ENCODE measurements around the gene TP63. TPM values are rescaled to one million over a fixed set of nuclear protein-coding genes. Genes with fewer than 3 reads are reported as not detected.

Gene TP63
- total RNA-seq, 1 experiment from 2014 or later = 3.6 TPM

DNA sequence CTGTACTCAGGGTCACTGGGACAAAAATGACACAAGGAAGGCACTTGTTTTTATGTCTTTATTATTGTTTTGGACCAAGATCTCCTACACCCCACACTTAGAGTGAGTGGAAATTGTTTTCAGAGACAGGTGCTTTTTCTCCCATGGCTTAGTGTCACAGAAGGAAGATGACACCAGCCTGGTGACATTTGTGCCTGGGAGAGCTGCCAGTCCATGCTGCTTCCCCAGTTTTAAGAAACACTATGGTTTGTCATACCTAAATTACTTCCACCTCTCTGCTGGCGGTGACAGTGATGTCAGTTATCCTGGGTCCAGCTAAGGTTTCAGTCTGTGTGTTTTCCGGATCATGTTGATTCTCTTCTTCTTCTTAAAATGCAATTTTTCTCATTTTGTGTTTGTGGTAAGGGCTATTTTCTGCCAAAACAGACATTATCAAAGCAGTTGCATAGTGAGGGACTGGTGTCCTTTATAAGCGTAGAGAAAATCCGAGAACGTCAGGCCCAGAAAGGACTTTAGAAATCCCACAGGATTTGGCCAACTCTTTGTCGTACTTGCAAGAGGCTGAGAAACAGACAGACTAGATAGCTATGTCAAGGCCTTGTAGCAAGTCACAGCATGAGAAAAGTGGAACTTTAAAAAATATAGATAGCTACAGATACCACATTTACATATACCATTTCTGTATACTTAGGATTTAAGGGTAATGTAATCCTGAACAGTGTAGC lies 149.5 kb downstream of the TP63 start:
- no peaks in the 10 kb centered on the region for H3K79me2 ChIP-seq (ENCODE audit: low read depth)
- H2AFZ ChIP-seq = no peak overlapping the region
- ChIA-PET POLR2A (ENCODE audit: unreplicated experiment) (no interaction called here), CTCF (no interaction called here)
- peaks cover 36% of the 10 kb centered on the region for H3K9me3 ChIP-seq (ENCODE audit: insufficient read depth, low read depth)
- intact Hi-C loops (cut with micrococcal nuclease; ENCODE audit: unreplicated experiment) = no loop called here
- TF ChIP-seq CTCF (conservative IDR thresholded peaks at IDR 0.05) (no peak), EZH2 (IDR thresholded peaks at IDR 0.05; ENCODE audit: low read depth) (no peak)
- no peak overlapping the region for H3K4me3 ChIP-seq
- H3K36me3 ChIP-seq (ENCODE audit: low read depth) = 0 out of 2 replicates have a peak, but pooled peaks cover 4% of the 10 kb centered on the region
- no peak overlapping the region for H3K4me2 ChIP-seq
- no peaks in the 10 kb centered on the region for H3F3A ChIP-seq (ENCODE audit: insufficient read depth, low read depth)
- H4K20me1 ChIP-seq (ENCODE audit: insufficient read depth) = no peaks in the 10 kb centered on the region
- no TSS peak for BruUV-seq (replicated peaks)
- no peak for DNase-seq
- no peaks in the 10 kb centered on the region for H3K27me3 ChIP-seq (ENCODE audit: insufficient read depth, low read depth)
- H3K4me1 ChIP-seq (replicated peaks; ENCODE audit: insufficient read depth) = peaks cover 14% of the 10 kb centered on the region
- no peaks in the 10 kb centered on the region for H3K9me2 ChIP-seq (ENCODE audit: insufficient read depth)
- no peak overlapping the region for H3K27ac ChIP-seq

GRCh38 chr3:189781415-189781814 lies 150.2 kb downstream of the TP63 start:
- 0 out of 2 replicates have a peak overlapping the region, but pooled peaks have one; percentile 8 for H2AFZ ChIP-seq
- no peak for DNase-seq

GRCh38 chr3:189786479-189787064 lies 155.4 kb downstream of the TP63 start:
- no peaks in the 10 kb centered on the region for H3K36me3 ChIP-seq (ENCODE audit: low read depth)
- H3K9me3 ChIP-seq (ENCODE audit: insufficient read depth, low read depth) = peaks cover 27% of the 10 kb centered on the region
- H3F3A ChIP-seq (ENCODE audit: insufficient read depth, low read depth) = no peaks in the 10 kb centered on the region
- no TSS peak for BruUV-seq (replicated peaks)
- H3K4me2 ChIP-seq = no peak overlapping the region
- no peaks in the 10 kb centered on the region for H3K27me3 ChIP-seq (ENCODE audit: insufficient read depth, low read depth)
- no peaks in the 10 kb centered on the region for H3K79me2 ChIP-seq (ENCODE audit: low read depth)
- ChIA-PET CTCF (no interaction called here), POLR2A (ENCODE audit: unreplicated experiment) (no interaction called here)
- H3K27ac ChIP-seq = no peak overlapping the region
- DNase-seq = no peak
- no peaks in the 10 kb centered on the region for H3K4me1 ChIP-seq (replicated peaks; ENCODE audit: insufficient read depth)
- intact Hi-C loops (cut with micrococcal nuclease; ENCODE audit: unreplicated experiment) = no loop called here
- H3K4me3 ChIP-seq = no peak overlapping the region
- no peaks in the 10 kb centered on the region for H3K9me2 ChIP-seq (ENCODE audit: insufficient read depth)
- TF ChIP-seq EZH2 (IDR thresholded peaks at IDR 0.05; ENCODE audit: low read depth) (no peak), CTCF (conservative IDR thresholded peaks at IDR 0.05) (peak; percentile 39; the same call in 1 of the 2 replicates)
- H2AFZ ChIP-seq = no peak overlapping the region
- no peaks in the 10 kb centered on the region for H4K20me1 ChIP-seq (ENCODE audit: insufficient read depth)

More at GRCh38 chr3:189781415-189781814, 150.2 kb downstream of the TP63 start:
- ChIA-PET POLR2A (ENCODE audit: unreplicated experiment) (no interaction called here), CTCF (no interaction called here)
- Histone ChIP-seq H3K27me3 (ENCODE audit: insufficient read depth, low read depth) (no peaks in the 10 kb centered on the region), H3K79me2 (ENCODE audit: low read depth) (no peaks in the 10 kb centered on the region), H3K9me3 (ENCODE audit: insufficient read depth, low read depth) (peaks cover 41% of the 10 kb centered on the region), H3K27ac (no peak overlapping the region), H3K36me3 (ENCODE audit: low read depth) (0 out of 2 replicates have a peak, but pooled peaks cover 4% of the 10 kb centered on the region), H3K9me2 (ENCODE audit: insufficient read depth) (no peaks in the 10 kb centered on the region), H3F3A (ENCODE audit: insufficient read depth, low read depth) (no peaks in the 10 kb centered on the region), H3K4me2 (no peak overlapping the region), H4K20me1 (ENCODE audit: insufficient read depth) (no peaks in the 10 kb centered on the region), H3K4me1 (replicated peaks; ENCODE audit: insufficient read depth) (peaks cover 14% of the 10 kb centered on the region), H3K4me3 (no peak overlapping the region)
- no TSS peak for BruUV-seq (replicated peaks)
- intact Hi-C loops (cut with micrococcal nuclease; ENCODE audit: unreplicated experiment) = no loop called here
- no peak for TF ChIP-seq CTCF (conservative IDR thresholded peaks at IDR 0.05)
- no peak for TF ChIP-seq EZH2 (IDR thresholded peaks at IDR 0.05; ENCODE audit: low read depth)

Measured in PC-9 (cell line).